PC-3 (cell line): ENCODE measurements around the gene COLEC11. TPM values are rescaled to one million over a fixed set of nuclear protein-coding genes. Genes with fewer than 3 reads are reported as not detected.

ENCODE experiments used
- ATAC-seq: fragments of 200-7000 bp; cut with Tn5 transposase; 2 replicates; pipeline ENCODE4 v1.9.1; 2020; ENCODE audit warnings: mild to moderate bottlenecking, moderate library complexity
- BruUV-seq: library from RNA; stranded (reverse); fragments of 400-500 nt; replicated peaks from 2 replicates; lab custom pipeline; 2021; lab: Mats Ljungman, UMichigan
- CTCF ChIA-PET: fragments of 300-600 bp; sonication (Branson Sonifier 250); formaldehyde crosslinking; loops from one replicate; lab custom pipeline; 2022; ENCODE audit warnings: antibody characterized with exemption; lab: Charles Lee
- POLR2A ChIA-PET: fragments of 300-600 bp; sonication (Branson Sonifier 250); formaldehyde crosslinking; loops from one replicate; lab custom pipeline; 2022; ENCODE audit warnings: antibody characterized with exemption; ENCODE audit not compliant: unreplicated experiment; lab: Charles Lee
- DNase-seq: peaks from one replicate; pipeline ENCODE4 v3.0.0-alpha.2; 2015
- H2AFZ ChIP-seq: fragments of 300-600 bp; sonication (generic); 2 replicates; pipeline ENCODE4 v1.6.0; 2016; ENCODE audit warnings: antibody characterized with exemption, low read length
- H3F3A ChIP-seq: fragments of 300-600 bp; sonication (generic); one replicate; pipeline ENCODE4 v1.6.0; 2017; ENCODE audit warnings: antibody characterized with exemption, low read length, control low read depth, mild to moderate bottlenecking; ENCODE audit not compliant: unreplicated experiment
- H3K27ac ChIP-seq: fragments of 300-600 bp; sonication (generic); 2 replicates; pipeline ENCODE4 v1.5.1; 2016; ENCODE audit warnings: mild to moderate bottlenecking, low read length
- H3K27me3 ChIP-seq: fragments of 300-600 bp; sonication (generic); 2 replicates; pipeline ENCODE4 v1.6.1; 2016; ENCODE audit warnings: low read length, mixed read lengths
- H3K36me3 ChIP-seq: fragments of 300-600 bp; sonication (generic); 2 replicates; pipeline ENCODE4 v1.6.1; 2016; ENCODE audit warnings: low read depth, mixed run types, low read length, mixed read lengths
- H3K4me1 ChIP-seq: fragments of 300-600 bp; sonication (generic); 2 replicates; pipeline ENCODE4 v1.5.1; 2016; ENCODE audit warnings: low read length; ENCODE audit not compliant: insufficient read depth
- H3K4me2 ChIP-seq: fragments of 300-600 bp; sonication (generic); 2 replicates; pipeline ENCODE4 v1.6.0; 2016; ENCODE audit warnings: low read length
- H3K4me3 ChIP-seq: fragments of 300-600 bp; sonication (generic); 2 replicates; pipeline ENCODE4 v1.5.1; 2016; ENCODE audit warnings: mild to moderate bottlenecking, low read length, mixed read lengths
- H3K79me2 ChIP-seq: fragments of 300-600 bp; sonication (generic); 2 replicates; pipeline ENCODE4 v1.6.1; 2017; ENCODE audit warnings: low read length, mixed read lengths
- H3K9ac ChIP-seq: fragments of 300-600 bp; sonication (generic); 2 replicates; pipeline ENCODE4 v1.6.0; 2016; ENCODE audit warnings: mild to moderate bottlenecking, low read length
- H3K9me2 ChIP-seq: fragments of 300-600 bp; sonication (generic); replicated peaks from 2 replicates; pipeline ENCODE4 v1.6.1; 2016; ENCODE audit warnings: mixed run types, low read length, mixed read lengths
- H3K9me3 ChIP-seq: fragments of 300-600 bp; sonication (generic); 2 replicates; pipeline ENCODE4 v1.6.1; 2016; ENCODE audit warnings: low read length, mixed read lengths
- H4K20me1 ChIP-seq: fragments of 300-600 bp; sonication (generic); 2 replicates; pipeline ENCODE4 v1.6.1; 2016; ENCODE audit warnings: low read length, mixed read lengths
- EZH2 ChIP-seq: fragments of 300-600 bp; sonication (generic); IDR thresholded peaks from one replicate; pipeline ENCODE4 v1.6.1; 2017; ENCODE audit warnings: antibody characterized with exemption, mild to moderate bottlenecking, low read length; ENCODE audit not compliant: unreplicated experiment
- EZH2phosphoT487 ChIP-seq: fragments of 300-600 bp; sonication (generic); IDR thresholded peaks from 2 replicates; pipeline ENCODE4 v1.6.1; 2018; ENCODE audit warnings: mild to moderate bottlenecking, antibody characterized with exemption, low read length, borderline replicate concordance
- intact Hi-C: fragments of 100-400 bp; cut with micrococcal nuclease; formaldehyde crosslinking; loops from 2 replicates; pipeline ENCODE4 v1.9.0; 2023
- total RNA-seq: library from RNA; depleted of rRNA; stranded (reverse); fragments of >200 nt; gene quantifications from 2 replicates; pipeline ENCODE4 v1.2.3, GENCODE V29; 2014
- TF ChIP-seq, protein P1 (sequence below): fragments of 300-600 bp; sonication (generic); conservative IDR thresholded peaks from 2 replicates; pipeline ENCODE4 v1.5.1; 2017; ENCODE audit warnings: antibody characterized with exemption, low read depth, mild to moderate bottlenecking, low read length

The COLEC11 gene
- total RNA-seq, 1 experiment from 2014 or later = 0.44 TPM

DNA sequence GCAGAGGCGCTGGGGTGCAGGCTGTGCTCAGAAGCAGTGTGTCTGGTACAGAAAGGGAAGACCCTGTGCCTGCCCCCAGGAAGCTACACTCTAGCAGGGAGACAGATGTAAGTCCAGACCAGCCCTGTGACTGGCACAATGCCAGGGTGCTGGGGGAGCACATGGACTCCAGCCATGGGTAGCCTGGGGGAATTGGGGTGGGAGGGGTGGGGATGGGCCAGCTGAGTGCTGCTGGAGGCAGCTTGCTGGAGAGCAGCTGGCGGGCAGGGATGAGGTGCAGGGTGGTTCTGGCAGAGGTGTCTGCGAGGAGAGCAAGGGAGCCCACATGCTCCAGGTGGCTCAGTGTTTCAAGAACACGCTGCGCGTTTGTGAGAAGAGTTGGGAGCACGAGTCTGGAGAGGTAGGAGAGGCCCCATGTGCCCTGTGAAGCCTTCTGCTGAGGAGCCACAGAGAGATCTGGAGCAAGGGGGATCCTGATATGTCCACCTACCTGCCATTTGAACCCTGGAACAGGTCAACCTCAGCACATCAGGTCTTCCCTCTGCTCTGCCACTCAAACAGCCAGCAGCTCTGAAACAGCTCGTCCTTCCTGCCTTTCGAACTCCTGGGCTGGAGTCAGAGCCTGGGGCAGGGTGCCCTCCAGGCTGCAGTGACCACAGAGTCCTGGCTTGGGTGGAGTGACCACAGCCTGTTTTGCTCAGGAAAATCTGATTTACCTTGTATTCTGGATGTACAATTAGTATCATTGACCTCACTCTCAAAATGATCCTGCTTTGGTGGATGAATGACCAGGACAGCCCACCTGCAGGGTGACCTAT is 78.2 kb downstream of the COLEC11 start:
- H3K27ac ChIP-seq = no peak overlapping the region
- CTCF ChIA-PET = no interaction called here
- no peak overlapping the region for H2AFZ ChIP-seq
- no peaks in the 10 kb centered on the region for H3F3A ChIP-seq
- POLR2A ChIA-PET = no interaction called here
- intact Hi-C loops = no loop called here
- H3K36me3 ChIP-seq = no peaks in the 10 kb centered on the region
- TF ChIP-seq EZH2phosphoT487 (no peak), EZH2 (no peak)
- TF ChIP-seq, protein P1, sequence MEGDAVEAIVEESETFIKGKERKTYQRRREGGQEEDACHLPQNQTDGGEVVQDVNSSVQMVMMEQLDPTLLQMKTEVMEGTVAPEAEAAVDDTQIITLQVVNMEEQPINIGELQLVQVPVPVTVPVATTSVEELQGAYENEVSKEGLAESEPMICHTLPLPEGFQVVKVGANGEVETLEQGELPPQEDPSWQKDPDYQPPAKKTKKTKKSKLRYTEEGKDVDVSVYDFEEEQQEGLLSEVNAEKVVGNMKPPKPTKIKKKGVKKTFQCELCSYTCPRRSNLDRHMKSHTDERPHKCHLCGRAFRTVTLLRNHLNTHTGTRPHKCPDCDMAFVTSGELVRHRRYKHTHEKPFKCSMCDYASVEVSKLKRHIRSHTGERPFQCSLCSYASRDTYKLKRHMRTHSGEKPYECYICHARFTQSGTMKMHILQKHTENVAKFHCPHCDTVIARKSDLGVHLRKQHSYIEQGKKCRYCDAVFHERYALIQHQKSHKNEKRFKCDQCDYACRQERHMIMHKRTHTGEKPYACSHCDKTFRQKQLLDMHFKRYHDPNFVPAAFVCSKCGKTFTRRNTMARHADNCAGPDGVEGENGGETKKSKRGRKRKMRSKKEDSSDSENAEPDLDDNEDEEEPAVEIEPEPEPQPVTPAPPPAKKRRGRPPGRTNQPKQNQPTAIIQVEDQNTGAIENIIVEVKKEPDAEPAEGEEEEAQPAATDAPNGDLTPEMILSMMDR = no peak
- H3K9me3 ChIP-seq = no peaks in the 10 kb centered on the region
- BruUV-seq = no TSS peak
- H3K4me1 ChIP-seq = no peaks in the 10 kb centered on the region
- H3K9me2 ChIP-seq = no peaks in the 10 kb centered on the region
- peaks cover 25% of the 10 kb centered on the region for H3K27me3 ChIP-seq
- no peaks in the 10 kb centered on the region for H4K20me1 ChIP-seq
- DNase-seq (no peak), ATAC-seq (no peak)
- no peaks in the 10 kb centered on the region for H3K79me2 ChIP-seq
- no peak overlapping the region for H3K4me2 ChIP-seq
- no peak overlapping the region for H3K9ac ChIP-seq
- H3K4me3 ChIP-seq = no peak overlapping the region

DNA sequence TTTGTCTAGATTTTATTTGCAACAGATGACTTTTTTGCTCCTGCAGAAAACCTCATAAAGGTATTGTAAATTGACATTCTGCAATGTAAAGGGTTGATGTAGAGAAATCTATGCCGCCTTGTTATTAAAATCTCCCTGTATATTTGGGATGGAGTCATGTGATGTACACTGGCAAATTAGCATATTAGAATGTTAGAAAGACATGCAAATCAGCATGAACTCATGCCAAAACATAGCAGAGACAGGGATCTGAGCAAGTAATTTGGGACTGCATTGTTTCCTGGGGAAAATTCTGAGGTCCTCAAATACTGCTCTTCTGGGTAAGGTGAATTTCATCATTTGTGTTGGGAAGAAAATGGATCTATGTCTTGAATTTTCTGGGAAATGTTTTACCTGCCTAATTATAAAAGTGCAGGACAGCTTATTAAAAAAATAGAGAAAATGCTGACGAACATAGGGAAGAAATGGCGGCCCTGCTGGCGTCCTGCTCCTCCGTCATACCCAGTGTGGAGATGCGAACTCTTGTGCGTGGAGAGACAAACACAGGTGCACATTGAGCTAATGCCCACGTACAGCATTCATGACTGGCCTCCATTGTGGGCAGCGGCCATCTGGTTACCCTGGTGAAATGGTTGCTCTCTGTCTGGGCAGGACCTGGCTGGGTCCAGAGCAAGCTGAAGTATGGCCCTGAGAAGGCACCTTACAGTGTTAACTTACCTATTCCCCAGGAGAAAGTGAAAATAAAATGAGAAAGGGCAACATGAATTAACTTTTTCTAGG is 79.3 kb downstream of the COLEC11 start:
- no TSS peak for BruUV-seq
- Histone ChIP-seq H3K27me3 (peaks cover 37% of the 10 kb centered on the region), H3K4me2 (no peak overlapping the region), H3K4me1 (no peaks in the 10 kb centered on the region), H4K20me1 (no peaks in the 10 kb centered on the region), H2AFZ (no peak overlapping the region), H3K9me2 (no peaks in the 10 kb centered on the region), H3F3A (no peaks in the 10 kb centered on the region), H3K4me3 (no peak overlapping the region), H3K9me3 (no peaks in the 10 kb centered on the region), H3K27ac (no peak overlapping the region), H3K9ac (no peak overlapping the region), H3K79me2 (no peaks in the 10 kb centered on the region), H3K36me3 (no peaks in the 10 kb centered on the region)
- ATAC-seq (no peak), DNase-seq (no peak)
- TF ChIP-seq EZH2phosphoT487 = no peak
- no peak for TF ChIP-seq EZH2
- TF ChIP-seq, protein P1 = no peak
- ChIA-PET CTCF (no interaction called here), POLR2A (no interaction called here)
- intact Hi-C loops = no loop called here

DNA sequence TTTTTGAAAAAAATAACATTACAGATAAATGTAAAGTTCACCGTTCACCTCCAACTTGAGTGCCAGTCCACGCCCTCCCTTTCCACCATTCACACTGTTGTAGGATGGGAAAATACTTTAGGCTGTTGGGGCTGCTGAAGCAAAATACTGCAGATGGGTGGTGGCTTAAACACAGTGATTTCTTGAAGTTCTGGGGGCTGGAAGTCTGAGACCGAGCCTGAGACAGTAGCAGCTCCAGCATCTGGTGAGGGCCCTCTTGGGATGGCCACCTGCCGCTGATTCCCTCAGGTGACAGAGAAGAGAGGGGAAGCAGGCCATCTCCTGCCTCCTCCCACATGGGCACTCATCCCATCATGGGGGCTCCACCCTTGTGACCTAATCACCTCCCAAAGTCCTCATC is 80.8 kb downstream of the COLEC11 start:
- intact Hi-C loops = no loop called here
- no peaks in the 10 kb centered on the region for H3K79me2 ChIP-seq
- no peaks in the 10 kb centered on the region for H3K36me3 ChIP-seq
- peaks cover 51% of the 10 kb centered on the region for H3K27me3 ChIP-seq
- no peak overlapping the region for H3K4me3 ChIP-seq
- H3K4me1 ChIP-seq = no peaks in the 10 kb centered on the region
- no peaks in the 10 kb centered on the region for H4K20me1 ChIP-seq
- POLR2A ChIA-PET = no interaction called here
- no peak overlapping the region for H3K4me2 ChIP-seq
- CTCF ChIA-PET = no interaction called here
- no peaks in the 10 kb centered on the region for H3K9me2 ChIP-seq
- H3F3A ChIP-seq = no peaks in the 10 kb centered on the region
- no peak overlapping the region for H3K27ac ChIP-seq
- no peaks in the 10 kb centered on the region for H3K9me3 ChIP-seq
- no peak overlapping the region for H3K9ac ChIP-seq
- BruUV-seq = no TSS peak
- ATAC-seq = no peak
- H2AFZ ChIP-seq = no peak overlapping the region
- DNase-seq = no peak
- TF ChIP-seq, protein P1 = no peak
- TF ChIP-seq EZH2 (no peak), EZH2phosphoT487 (no peak)
